Activated naive CD8-positive, alpha-beta T cell treated with anti-CD3 and anti-CD28 coated beads, Interleukin-2, amount 10 ng/mL, durations not matched to agents 7 days and 5 days (primary cell): Measurements from ENCODE around the gene ROBO4. TPM values are rescaled to one million over a fixed set of nuclear protein-coding genes. Genes with fewer than 3 reads are reported as not detected.

Source experiments
- ATAC-seq: fragments of 150-1000 bp; cut with Tn5 transposase; one replicate; pipeline ENCODE4 v1.10.0; 2021; ENCODE audit warnings: low read depth, moderate library complexity
- POLR2A ChIA-PET: fragments of 350-600 bp; sonication (Branson Sonifier 250); formaldehyde crosslinking; loops from one replicate; lab custom pipeline; 2021; ENCODE audit warnings: antibody characterized with exemption; lab: Charles Lee
- DNase-seq: peaks from one replicate; pipeline ENCODE4 v3.0.0; 2021
- H3K27ac Mint-ChIP-seq: one replicate; pipeline ENCODE4 v1.8.0; 2022; ENCODE audit warnings: mild to moderate bottlenecking, mixed read lengths
- H3K27me3 Mint-ChIP-seq: one replicate; pipeline ENCODE4 v1.8.0; 2022; ENCODE audit warnings: mild to moderate bottlenecking, moderate library complexity, mixed read lengths
- H3K36me3 Mint-ChIP-seq: one replicate; pipeline ENCODE4 v1.8.0; 2021; ENCODE audit warnings: mild to moderate bottlenecking, mixed read lengths
- H3K4me1 Mint-ChIP-seq: one replicate; pipeline ENCODE4 v1.8.0; 2021; ENCODE audit warnings: mixed read lengths
- H3K4me3 Mint-ChIP-seq: one replicate; pipeline ENCODE4 v1.8.0; 2022; ENCODE audit warnings: mild to moderate bottlenecking, moderate library complexity, mixed read lengths
- H3K9me3 Mint-ChIP-seq: one replicate; pipeline ENCODE4 v1.8.0; 2021; ENCODE audit warnings: mixed read lengths
- total RNA-seq, 2 experiments: library from RNA; stranded (reverse); gene quantifications; one replicate each; pipeline ENCODE4 v1.2.3, GENCODE V29; 2021

Gene ROBO4
- total RNA-seq, 2 experiments from 2014 or later, result not detected

DNA sequence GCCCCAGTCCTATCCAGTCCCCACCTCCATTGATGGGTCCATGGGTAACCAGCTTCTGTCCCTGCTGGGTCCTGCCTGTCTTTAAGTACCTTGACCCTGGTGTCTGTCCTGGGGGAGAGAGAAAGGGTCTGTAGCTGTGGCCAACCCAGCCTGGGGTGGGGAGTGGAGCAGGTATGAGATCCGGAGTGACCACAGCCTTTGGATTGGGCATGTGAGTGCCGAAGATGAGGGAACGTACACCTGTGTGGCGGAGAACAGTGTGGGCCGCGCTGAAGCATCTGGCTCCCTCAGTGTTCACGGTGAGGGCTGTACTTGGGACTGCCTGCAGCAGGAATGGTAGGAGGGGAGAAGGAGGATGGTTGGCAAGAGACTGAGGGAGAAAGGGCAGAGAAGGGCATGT lies 27.2 kb downstream of the ROBO4 start:
- Mint-ChIP-seq H3K4me3 (no peak overlapping the region), H3K27me3 (peaks cover 94% of the 10 kb centered on the region)

GRCh38 chr11:124869856-124870387 lies 27.7 kb downstream of the ROBO4 start:
- no peaks in the 10 kb centered on the region for H3K36me3 Mint-ChIP-seq
- no peaks in the 10 kb centered on the region for H3K9me3 Mint-ChIP-seq
- no peak for DNase-seq
- H3K27ac Mint-ChIP-seq, result no peak overlapping the region
- POLR2A ChIA-PET, result interaction anchor here (0.6 kb wide), 1 partner anchor 57 kb away, joined by 4 read pairs; no protein-coding TSS in a partner anchor
- H3K27me3 Mint-ChIP-seq, result peaks cover 92% of the 10 kb centered on the region
- peaks cover 10% of the 10 kb centered on the region for H3K4me1 Mint-ChIP-seq
- H3K4me3 Mint-ChIP-seq, result no peak overlapping the region
- ATAC-seq, result no peak

More for the DNA sequence above, 27.2 kb downstream of the ROBO4 start:
- Mint-ChIP-seq H3K36me3 (no peaks in the 10 kb centered on the region), H3K4me1 (peaks cover 13% of the 10 kb centered on the region), H3K9me3 (no peaks in the 10 kb centered on the region), H3K27ac (no peak overlapping the region)
- POLR2A ChIA-PET, result interaction anchor here (0.6 kb wide), 1 partner anchor 56 kb away, joined by 4 read pairs; no protein-coding TSS in a partner anchor
- ATAC-seq (no peak), DNase-seq (no peak)

DNA sequence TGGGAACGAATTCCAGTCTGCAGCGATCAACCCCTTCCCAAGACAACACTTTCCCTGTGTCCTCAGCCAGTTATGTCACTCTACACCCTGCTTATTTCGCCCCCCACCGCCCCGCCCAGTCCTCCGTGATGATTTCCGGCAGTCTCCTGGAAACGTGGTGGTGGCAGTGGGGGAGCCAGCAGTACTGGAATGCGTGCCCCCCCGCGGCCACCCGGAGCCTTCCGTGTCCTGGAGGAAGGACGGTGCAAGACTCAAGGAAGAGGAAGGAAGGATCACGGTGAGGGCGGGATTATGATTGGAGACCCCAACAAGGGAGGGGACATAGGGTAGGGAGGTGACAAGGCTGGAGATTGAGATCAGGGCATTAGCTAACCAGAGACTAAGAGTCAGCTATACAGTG lies 28.3 kb downstream of the ROBO4 start:
- H3K27me3 Mint-ChIP-seq, result peaks cover 92% of the 10 kb centered on the region
- POLR2A ChIA-PET, result no interaction called here
- ATAC-seq, result no peak
- no peak overlapping the region for H3K27ac Mint-ChIP-seq
- H3K9me3 Mint-ChIP-seq, result no peaks in the 10 kb centered on the region
- peak overlapping the region; percentile 37 for H3K4me3 Mint-ChIP-seq
- H3K4me1 Mint-ChIP-seq, result peaks cover 10% of the 10 kb centered on the region
- no peaks in the 10 kb centered on the region for H3K36me3 Mint-ChIP-seq
- no peak for DNase-seq

DNA sequence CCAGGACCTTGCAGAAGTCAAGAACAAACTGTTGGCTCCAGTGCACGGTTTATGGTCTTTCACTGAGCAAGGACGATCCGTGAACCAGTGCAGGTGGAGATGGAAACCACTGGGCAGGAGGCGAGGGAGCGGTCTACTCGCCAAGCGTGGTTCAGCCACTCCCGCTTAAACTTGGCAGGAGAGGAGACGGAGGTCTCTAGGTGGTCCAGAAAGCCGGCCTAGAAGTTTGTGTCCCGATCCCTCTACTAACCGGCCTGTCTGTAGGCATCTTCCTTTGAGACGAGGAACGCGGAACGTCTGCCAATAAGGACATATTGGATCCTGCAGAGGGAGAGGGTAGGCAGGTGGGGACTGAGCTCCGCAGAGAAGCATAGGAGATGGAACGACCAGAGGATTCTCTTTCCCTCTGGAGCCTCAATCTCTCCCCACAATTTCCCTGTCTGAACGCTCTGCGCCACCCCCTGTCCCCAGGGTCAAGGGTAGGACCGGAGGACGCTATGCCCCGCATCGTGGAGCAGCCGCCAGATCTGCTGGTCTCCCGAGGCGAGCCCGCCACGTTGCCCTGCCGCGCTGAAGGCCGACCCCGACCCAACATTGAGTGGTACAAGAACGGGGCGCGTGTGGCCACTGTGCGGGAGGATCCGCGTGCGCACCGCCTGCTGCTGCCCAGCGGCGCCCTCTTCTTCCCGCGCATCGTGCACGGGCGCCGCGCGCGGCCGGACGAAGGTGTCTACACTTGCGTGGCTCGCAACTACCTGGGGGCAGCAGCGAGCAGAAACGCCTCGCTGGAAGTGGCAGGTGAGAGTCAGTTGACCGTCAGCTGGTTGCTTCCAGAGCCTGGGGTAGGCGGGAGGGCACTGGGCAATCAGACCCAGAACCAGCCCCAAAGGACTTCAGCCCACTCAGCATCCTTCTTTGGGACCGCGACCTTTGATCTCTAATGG lies 29.1 kb downstream of the ROBO4 start:
- ATAC-seq, result no peak
- POLR2A ChIA-PET, result no interaction called here
- H3K36me3 Mint-ChIP-seq, result no peaks in the 10 kb centered on the region
- DNase-seq, result no peak
- H3K27me3 Mint-ChIP-seq, result peaks cover 93% of the 10 kb centered on the region
- no peak overlapping the region for H3K27ac Mint-ChIP-seq
- H3K4me3 Mint-ChIP-seq, result peak overlapping the region; percentile 37
- H3K9me3 Mint-ChIP-seq, result no peaks in the 10 kb centered on the region
- H3K4me1 Mint-ChIP-seq, result peaks cover 13% of the 10 kb centered on the region

DNA sequence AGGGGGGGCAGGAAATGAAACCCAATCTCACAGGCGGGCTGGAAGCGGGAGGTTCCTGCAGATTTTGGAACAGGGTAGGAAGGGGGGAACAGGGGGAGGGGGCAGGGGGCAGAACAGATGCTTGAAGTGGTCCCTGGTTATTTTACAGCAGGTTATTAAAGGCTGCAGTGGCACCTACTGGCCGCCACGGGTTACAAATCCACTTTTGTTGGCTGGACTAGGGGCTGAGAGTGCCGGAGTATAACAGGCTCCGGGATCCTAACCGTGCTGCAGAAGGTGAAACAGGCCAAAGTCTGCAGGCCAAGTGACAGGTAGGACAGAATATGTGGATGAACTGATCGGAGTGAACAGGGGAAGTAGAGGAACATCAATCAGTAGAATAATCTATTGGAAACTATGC lies 30.0 kb downstream of the ROBO4 start:
- DNase-seq (no peak), ATAC-seq (no peak)
- Mint-ChIP-seq H3K27ac (no peak overlapping the region), H3K4me1 (peaks cover 15% of the 10 kb centered on the region), H3K9me3 (no peaks in the 10 kb centered on the region), H3K36me3 (no peaks in the 10 kb centered on the region), H3K4me3 (no peak overlapping the region), H3K27me3 (peaks cover 94% of the 10 kb centered on the region)
- POLR2A ChIA-PET, result interaction anchor here (2.4 kb wide), 1 partner anchor 8 kb away, joined by 9 read pairs; no protein-coding TSS in a partner anchor

GRCh38 chr11:124865902-124866851 lies 31.5 kb downstream of the ROBO4 start:
- Mint-ChIP-seq H3K27ac (no peak overlapping the region), H3K27me3 (peaks cover 92% of the 10 kb centered on the region), H3K9me3 (no peaks in the 10 kb centered on the region), H3K4me1 (peaks cover 15% of the 10 kb centered on the region), H3K36me3 (no peaks in the 10 kb centered on the region), H3K4me3 (peak overlapping the region; percentile 13)
- ATAC-seq, result peak; percentile 55
- POLR2A ChIA-PET, result interaction anchor here (2.4 kb wide), 1 partner anchor 10 kb away, joined by 9 read pairs; no protein-coding TSS in a partner anchor
- DNase-seq, result peak; percentile 75

DNA sequence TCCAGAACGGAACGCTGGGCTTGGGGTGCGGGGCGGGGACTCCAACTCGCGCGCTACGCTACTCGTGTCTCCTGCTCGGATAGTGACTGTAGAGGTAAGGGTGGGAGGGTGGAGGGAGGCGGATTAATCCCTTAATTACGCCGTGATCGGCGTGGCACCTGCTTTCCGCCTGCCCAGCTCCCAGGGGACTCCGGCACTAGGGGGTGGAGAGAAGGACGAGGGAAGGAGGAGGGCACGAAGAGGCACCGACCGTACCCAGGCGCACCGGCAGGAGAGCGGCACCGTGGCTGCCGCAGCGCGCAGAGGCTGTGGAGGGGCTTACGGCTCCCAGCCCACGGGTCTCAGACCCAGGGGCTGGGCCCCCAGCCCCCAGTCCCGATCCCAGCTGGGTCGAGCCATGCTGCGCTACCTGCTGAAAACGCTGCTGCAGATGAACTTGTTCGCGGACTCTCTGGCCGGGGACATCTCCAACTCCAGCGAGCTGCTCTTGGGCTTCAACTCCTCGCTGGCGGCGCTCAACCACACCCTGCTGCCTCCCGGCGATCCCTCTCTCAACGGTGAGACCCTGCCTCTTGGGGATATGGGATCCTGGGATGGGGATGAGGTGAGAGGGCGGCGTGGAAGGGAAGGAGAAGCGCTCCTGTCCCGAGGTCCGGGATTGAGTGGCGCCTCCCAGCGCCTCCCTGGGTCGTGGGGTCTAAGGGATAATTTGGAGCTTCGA lies 32.3 kb downstream of the ROBO4 start, which contains the start of gene ROBO3:
TSS of gene ROBO3 (plus strand) at position 252 of the 721 bp plus-strand sequence. CDS start at position 398, 146 bp downstream.
- Mint-ChIP-seq H3K9me3 (no peaks in the 10 kb centered on the region), H3K27ac (no peak within 1 kb of the TSS), H3K27me3 (peaks cover 91% of the 10 kb centered on the region), H3K4me1 (peaks cover 15% of the 10 kb centered on the region), H3K4me3 (peak within 1 kb of the TSS; percentile 13), H3K36me3 (no peaks in the 10 kb centered on the region)
- ATAC-seq, result no peak
- DNase-seq, result no peak
- POLR2A ChIA-PET, result interaction anchor here (2.4 kb wide), 1 partner anchor 11 kb away, joined by 9 read pairs; no protein-coding TSS in a partner anchor

DNA sequence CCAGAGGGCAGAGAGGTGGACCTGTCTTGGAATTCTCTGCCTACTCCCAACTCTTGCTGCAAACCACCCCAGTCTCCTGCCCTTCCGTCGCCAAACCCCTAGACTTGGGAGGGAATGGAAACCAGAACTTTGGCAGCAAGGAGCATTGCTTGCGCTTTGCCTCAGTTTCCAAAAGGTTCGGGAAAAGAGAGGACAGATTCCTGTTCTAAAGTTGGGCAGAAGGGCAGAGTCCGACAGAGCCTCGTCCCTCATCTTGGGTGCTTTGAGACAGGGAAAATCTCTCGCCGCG lies 32.8 kb downstream of the ROBO4 start:
- Mint-ChIP-seq H3K4me1 (peaks cover 15% of the 10 kb centered on the region), H3K27ac (no peak overlapping the region), H3K36me3 (no peaks in the 10 kb centered on the region), H3K27me3 (peaks cover 89% of the 10 kb centered on the region), H3K4me3 (no peak overlapping the region), H3K9me3 (no peaks in the 10 kb centered on the region)
- POLR2A ChIA-PET, result no interaction called here
- no peak for DNase-seq
- ATAC-seq, result no peak

- DNase-seq (no peak), ATAC-seq (no peak)
- POLR2A ChIA-PET, result no interaction called here
- Mint-ChIP-seq H3K27me3 (peaks cover 87% of the 10 kb centered on the region), H3K27ac (no peak overlapping the region), H3K4me3 (no peak overlapping the region), H3K9me3 (no peaks in the 10 kb centered on the region), H3K36me3 (no peaks in the 10 kb centered on the region), H3K4me1 (peaks cover 14% of the 10 kb centered on the region)
Measured at GRCh38 chr11:124864176-124864891, 33.3 kb downstream of the ROBO4 start.

DNA sequence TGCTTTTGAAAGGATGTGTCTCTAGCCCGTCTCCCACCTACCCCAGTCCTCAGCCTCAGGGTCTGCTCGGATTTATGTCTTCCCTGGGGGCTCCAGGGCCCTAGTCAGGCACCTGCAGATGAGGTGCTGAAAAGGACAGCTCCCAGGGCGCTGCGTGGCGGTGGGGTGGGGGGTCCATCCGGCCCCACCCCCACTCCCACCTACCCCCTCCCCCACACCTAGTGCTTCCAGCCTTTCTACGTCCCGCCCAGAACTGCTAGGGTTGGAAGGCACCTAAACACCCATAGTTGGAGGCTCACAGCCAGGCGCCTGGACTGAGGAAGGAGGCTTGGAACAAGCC lies 33.9 kb downstream of the ROBO4 start:
- POLR2A ChIA-PET, result no interaction called here
- peaks cover 11% of the 10 kb centered on the region for H3K4me1 Mint-ChIP-seq
- no peaks in the 10 kb centered on the region for H3K36me3 Mint-ChIP-seq
- H3K9me3 Mint-ChIP-seq, result no peaks in the 10 kb centered on the region
- no peak overlapping the region for H3K4me3 Mint-ChIP-seq
- no peak for DNase-seq
- H3K27me3 Mint-ChIP-seq, result peaks cover 83% of the 10 kb centered on the region
- no peak for ATAC-seq
- no peak overlapping the region for H3K27ac Mint-ChIP-seq

GRCh38 chr11:124863137-124863825 lies 34.4 kb downstream of the ROBO4 start:
- no peak for ATAC-seq
- peaks cover 78% of the 10 kb centered on the region for H3K27me3 Mint-ChIP-seq
- H3K9me3 Mint-ChIP-seq, result no peaks in the 10 kb centered on the region
- H3K27ac Mint-ChIP-seq, result no peak overlapping the region
- DNase-seq, result no peak
- peaks cover 9% of the 10 kb centered on the region for H3K4me1 Mint-ChIP-seq
- H3K36me3 Mint-ChIP-seq, result no peaks in the 10 kb centered on the region
- no peak overlapping the region for H3K4me3 Mint-ChIP-seq
- POLR2A ChIA-PET, result no interaction called here

DNA sequence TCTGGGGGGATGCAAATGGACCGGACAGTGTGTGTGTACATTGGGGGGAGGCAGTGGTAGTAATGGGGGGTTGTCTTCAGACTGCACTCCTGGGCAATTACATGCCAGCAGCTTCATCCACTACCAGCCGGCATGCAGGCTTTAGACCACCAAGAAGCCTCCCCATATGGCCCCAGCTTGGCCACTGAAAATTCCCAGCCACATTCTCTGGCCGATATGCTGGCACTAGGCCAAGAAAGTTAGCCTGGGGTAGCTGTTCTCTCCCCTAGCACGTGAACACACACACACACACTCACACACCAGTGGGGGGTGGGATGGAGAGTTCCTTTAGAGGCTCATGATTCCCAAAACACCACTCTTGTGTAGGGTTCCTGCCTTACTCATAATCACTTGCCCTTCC lies 36.0 kb downstream of the ROBO4 start:
- POLR2A ChIA-PET, result no interaction called here
- no peak overlapping the region for H3K27ac Mint-ChIP-seq
- H3K27me3 Mint-ChIP-seq, result peaks cover 62% of the 10 kb centered on the region
- no peaks in the 10 kb centered on the region for H3K9me3 Mint-ChIP-seq
- H3K36me3 Mint-ChIP-seq, result no peaks in the 10 kb centered on the region
- peaks cover 5% of the 10 kb centered on the region for H3K4me1 Mint-ChIP-seq
- DNase-seq, result no peak
- ATAC-seq, result no peak
- no peak overlapping the region for H3K4me3 Mint-ChIP-seq
